NCI-H345 (cell line): ENCODE results near the gene SLITRK5.

ENCODE experiments used
- DNase-seq: peaks from one replicate; lab custom pipeline; 2025; lab: John Stamatoyannopoulos, UW

The SLITRK5 gene

GRCh38 chr13:87671031-87671752 is at the start of gene SLITRK5:
SLITRK5 (plus strand) TSS chr13:87671371; CDS start chr13:87675389, 4,018 bp downstream.
- peak; percentile 87 for DNase-seq

- no peak for DNase-seq
Observed at GRCh38 chr13:87622971-87623370, 48.2 kb upstream of the SLITRK5 start.

- peak; percentile 75 for DNase-seq
Observed at GRCh38 chr13:87656306-87656705, 14.9 kb upstream of the SLITRK5 start.

DNA sequence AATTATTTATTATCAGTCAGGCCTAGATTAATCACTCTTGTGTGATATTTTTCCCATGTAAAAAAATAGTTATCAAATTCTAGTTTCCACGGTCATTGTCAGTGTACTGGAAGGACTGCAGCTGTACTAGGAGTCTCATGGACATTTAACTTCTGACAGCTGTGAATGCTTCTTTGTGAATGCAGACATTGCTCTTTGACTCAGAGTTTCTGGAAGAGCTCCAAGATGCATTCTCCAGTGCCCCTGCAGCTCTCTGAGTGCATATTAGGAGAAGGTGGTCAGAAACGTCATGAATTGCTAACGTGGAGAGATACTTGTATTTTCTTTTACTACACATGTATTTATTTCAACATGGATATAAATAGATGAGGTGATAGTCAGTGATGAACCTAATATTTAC is 9.7 kb upstream of the SLITRK5 start:
- peak; percentile 30 for DNase-seq

DNA sequence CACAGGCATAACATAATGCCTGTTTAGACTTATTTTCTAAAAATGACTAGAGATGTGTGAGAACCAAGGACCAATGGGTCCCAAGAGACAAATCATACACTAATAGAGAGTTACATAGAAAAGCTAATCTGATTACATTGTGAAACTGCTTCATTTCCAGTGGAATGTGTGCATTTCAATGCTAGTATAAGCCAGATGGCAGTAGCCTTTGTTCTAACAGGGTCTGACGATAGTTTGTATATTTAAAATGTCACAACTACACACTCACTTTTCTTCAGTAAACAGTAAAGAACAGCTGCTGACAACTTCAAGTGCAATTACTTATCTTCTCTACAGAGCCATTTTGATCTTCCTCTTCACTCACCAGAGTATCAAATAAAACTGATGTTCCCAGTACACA is 4.3 kb upstream of the SLITRK5 start:
- peak; percentile 43 for DNase-seq

DNA sequence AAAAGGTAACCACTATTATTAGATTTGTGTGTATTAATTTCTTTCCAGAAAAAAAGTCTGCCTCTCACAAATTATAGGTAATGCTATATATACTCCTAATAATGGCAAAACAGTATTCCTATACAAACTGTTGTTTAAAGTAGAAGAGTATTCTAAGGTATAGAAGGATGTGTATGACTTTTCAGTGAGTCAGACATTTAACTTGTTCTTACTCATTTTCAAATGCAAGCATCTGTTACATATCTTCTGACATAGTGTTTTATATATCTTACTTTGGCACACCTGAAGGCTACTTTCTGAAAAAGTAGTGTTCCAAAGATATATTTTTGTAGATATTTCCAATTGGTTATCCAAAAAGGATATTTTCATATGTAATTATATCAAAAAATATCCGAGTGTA is 3.5 kb upstream of the SLITRK5 start:
- no peak for DNase-seq

DNA sequence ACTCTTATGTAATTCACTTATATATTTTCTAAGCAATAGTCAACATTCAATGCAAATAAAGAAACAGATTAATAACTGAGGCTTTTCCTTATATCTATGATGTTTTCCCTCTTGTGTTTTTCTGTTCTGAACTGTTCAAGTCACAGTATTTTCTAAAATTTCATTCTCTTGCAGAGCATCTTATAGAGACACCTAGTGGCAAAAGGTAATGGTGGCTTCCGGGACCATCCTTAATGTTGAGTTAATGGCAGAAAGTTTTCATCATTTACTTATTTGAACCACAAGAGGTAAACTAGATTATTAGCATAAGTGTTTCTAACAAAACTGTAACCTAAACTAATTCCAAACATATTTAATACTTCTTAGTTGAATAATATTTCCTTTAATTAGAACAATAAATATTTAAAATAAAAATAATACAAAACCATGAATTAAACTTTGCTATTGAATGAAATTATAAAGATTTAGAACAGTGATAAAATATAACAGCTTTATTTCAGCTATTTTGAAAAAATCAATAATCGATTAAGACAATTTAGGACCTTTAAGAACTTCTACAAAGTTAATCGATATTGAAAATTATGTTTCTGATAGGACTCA is 1.7 kb upstream of the SLITRK5 start:
- peak; percentile 54 for DNase-seq

- peak; percentile 26 for DNase-seq
Observed at GRCh38 chr13:87671753-87672605, 808 bp downstream of the SLITRK5 start.

DNA sequence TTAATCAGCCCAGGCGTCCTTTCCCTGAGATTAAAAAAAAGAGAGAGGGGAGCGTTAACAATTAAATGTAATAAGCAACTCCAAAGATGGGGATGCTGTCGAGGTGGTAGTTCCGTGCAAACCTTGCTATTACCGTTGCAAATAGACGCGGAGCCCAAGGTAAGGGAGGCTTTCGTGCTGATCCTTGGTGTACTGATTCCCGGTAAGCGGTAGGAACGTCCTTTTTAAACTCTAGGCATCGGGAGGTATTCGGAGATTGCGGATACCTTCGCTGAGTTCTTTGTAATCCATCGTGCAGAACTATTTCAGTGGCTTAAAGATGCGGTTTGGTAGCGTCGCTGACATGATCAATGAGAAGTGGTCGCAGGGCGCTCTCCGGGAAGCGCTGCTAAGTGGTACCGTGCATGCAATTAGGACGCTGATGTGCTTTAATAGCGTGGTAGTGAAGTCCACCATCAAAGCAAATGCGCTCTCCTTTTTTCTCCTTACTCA is 3.1 kb downstream of the SLITRK5 start:
- no peak for DNase-seq

DNA sequence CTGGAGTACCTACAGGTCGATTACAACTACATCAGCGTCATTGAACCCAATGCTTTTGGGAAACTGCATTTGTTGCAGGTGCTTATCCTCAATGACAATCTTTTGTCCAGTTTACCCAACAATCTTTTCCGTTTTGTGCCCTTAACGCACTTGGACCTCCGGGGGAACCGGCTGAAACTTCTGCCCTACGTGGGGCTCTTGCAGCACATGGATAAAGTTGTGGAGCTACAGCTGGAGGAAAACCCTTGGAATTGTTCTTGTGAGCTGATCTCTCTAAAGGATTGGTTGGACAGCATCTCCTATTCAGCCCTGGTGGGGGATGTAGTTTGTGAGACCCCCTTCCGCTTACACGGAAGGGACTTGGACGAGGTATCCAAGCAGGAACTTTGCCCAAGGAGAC is 4.7 kb downstream of the SLITRK5 start:
- DNase-seq, result no peak

DNA sequence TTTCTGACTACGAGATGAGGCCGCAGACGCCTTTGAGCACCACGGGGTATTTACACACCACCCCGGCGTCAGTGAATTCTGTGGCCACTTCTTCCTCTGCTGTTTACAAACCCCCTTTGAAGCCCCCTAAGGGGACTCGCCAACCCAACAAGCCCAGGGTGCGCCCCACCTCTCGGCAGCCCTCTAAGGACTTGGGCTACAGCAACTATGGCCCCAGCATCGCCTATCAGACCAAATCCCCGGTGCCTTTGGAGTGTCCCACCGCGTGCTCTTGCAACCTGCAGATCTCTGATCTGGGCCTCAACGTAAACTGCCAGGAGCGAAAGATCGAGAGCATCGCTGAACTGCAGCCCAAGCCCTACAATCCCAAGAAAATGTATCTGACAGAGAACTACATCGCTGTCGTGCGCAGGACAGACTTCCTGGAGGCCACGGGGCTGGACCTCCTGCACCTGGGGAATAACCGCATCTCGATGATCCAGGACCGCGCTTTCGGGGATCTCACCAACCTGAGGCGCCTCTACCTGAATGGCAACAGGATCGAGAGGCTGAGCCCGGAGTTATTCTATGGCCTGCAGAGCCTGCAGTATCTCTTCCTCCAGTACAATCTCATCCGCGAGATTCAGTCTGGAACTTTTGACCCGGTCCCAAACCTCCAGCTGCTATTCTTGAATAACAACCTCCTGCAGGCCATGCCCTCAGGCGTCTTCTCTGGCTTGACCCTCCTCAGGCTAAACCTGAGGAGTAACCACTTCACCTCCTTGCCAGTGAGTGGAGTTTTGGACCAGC is 5.3 kb downstream of the SLITRK5 start:
- no peak for DNase-seq

- no peak for DNase-seq
Observed at GRCh38 chr13:87677043-87677495, 5.9 kb downstream of the SLITRK5 start.

GRCh38 chr13:87677496-87678371 is 6.6 kb downstream of the SLITRK5 start:
- DNase-seq, result peak; percentile 88

DNA sequence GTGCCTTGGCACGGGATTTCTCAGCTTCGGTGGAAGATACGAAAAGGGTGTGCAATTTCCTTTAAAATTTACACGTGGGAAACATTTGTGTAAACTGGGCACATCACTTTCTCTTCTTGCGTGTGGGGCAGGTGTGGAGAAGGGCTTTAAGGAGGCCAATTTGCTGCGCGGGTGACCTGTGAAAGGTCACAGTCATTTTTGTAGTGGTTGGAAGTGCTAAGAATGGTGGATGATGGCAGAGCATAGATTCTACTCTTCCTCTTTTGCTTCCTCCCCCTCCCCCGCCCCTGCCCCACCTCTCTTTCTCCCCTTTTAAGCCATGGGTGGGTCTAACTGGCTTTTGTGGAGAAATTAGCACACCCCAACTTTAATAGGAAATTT is 7.2 kb downstream of the SLITRK5 start:
- DNase-seq, result peak; percentile 35

- DNase-seq, result peak; percentile 85
Observed at GRCh38 chr13:87680298-87680697, 9.1 kb downstream of the SLITRK5 start.

DNA sequence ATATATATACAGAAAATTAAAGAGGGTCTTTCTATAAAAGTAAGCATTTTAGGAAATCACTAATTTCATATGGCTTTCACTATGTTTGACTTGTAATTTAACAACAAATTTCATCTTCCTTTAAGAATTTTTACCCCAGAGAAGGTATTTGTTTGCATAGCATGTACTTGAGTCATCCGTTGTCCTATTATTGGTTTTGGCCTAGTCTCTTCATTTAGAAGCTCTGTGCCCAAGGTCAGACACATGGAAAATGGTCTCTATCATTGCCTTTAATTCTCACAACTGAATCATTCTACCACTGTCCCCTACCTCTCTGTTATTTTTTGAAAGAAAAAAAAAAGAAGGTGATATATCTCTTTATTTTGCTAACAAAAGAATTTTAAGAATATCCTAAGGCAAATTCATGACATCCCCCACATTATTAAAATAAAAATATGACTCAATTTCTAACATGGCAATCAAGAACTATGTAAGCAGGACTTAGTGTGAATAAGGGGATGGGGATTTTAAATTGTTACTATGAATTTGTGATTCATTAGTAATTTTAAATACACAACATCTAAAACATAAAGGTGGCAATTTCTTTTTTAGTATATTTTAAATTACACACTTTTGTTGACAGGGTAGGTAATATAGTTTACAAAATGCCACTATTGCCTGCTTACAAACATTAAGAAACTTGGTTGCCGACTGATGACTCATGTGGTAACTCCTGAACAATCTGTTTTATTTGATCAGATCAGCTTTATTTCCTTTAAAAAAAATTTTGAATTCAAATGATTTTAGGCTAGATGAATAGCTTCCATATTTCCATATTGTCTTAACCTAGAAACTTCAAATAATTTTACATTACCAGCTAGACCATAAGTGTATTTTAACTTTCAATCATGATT is 13.9 kb downstream of the SLITRK5 start:
- no peak for DNase-seq

DNA sequence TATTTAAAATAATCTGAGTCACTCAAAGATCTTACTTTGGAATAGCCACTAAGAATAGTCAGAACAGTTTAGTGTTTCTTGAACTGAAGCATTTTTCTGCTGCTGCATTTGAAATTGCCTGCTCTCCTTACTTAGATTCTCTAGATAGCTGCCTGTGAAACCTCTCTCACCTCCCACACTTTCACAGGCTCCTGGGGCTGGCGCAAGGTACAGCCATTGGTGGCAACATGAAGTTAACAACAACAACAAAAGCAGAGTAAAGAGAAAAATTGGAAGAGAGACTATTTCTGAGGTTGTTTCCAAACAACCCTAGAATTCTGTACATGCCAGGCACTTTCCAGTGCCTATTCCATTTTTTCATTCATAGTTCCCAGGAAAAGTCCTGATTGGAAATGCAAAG is 25.3 kb downstream of the SLITRK5 start:
- DNase-seq, result no peak

DNA sequence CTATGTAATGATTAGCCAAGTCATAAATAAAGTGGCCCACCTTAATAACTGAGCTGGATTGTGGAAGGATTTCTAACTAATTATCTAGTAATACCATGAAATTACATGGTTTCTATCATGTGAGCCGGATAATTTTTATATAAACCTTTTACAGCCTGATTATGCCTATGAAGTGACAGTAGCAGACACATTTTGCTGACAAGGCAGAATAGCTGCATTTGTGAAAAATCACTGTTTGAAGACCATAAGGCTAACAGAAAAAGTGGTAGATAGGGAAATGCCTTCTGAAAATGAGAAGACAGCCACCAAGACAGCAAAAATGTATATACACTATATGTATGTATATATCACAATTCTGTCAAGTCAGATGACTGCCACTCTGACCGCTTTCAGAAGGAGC is 27.1 kb downstream of the SLITRK5 start:
- DNase-seq, result no peak

DNA sequence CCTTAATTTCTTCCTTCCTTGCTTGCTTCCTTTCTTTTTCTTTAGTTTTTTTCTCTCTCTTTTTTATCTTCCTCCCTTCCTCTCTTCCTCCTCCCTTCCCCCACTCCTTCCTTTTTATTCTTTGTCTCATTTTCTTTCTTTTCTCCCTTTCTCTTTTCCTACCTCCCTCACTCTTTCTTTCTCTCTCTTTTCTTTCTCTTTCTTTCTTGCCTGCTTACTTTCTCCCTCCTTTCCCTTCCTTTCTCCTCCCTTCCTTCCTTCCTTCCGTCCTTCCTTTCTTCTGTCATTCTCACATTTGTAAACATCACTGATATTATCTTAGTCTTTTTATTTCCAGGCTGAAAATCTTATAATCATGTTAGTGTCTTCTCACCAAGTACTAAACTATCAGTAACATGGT is 38.8 kb downstream of the SLITRK5 start:
- no peak for DNase-seq

DNA sequence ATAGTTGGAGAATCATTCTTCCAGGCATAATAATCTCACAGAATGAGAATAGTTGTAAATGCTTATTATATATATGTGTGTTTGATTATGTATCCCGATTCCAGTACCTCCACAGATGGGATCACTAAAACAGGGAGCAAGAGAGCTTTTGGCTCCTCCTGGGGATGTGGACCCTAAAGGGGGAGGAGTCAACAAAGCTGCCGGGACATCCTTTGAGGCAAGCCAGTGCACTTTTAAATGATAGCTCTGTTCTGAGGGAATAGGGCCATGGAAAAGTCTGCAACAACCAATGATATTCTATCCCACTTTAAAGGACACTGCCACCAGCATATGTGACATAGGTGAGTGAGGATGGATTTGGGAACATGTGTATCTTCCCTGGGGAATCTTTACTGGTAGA is 40.8 kb downstream of the SLITRK5 start:
- no peak for DNase-seq
